Transverse colon (tissue), 4 donors: Measurements from ENCODE around the gene TAF5L.

Source experiments
- EP300 ChIP-seq: sonication (generic); formaldehyde crosslinking; IDR thresholded peaks from one replicate; pipeline ENCODE4 v1.6.1; 2017; ENCODE audit warnings: antibody characterized with exemption, low read depth
- POLR2A ChIP-seq: fragments of 450-650 bp; IDR thresholded peaks from one replicate; pipeline ENCODE4 v1.6.1; 2016; ENCODE audit warnings: antibody characterized with exemption, mild to moderate bottlenecking, moderate library complexity
- POLR2AphosphoS5 ChIP-seq, 3 donors: sonication (generic); formaldehyde crosslinking; IDR thresholded peaks; one replicate each; pipeline ENCODE4 v1.6.1; 2016; ENCODE audit warnings: antibody characterized with exemption in 3 of 3
- TF ChIP-seq, protein P1 (sequence below), 5 experiments: fragments of 200-600 bp in 3 of 5; fragments of 450-650 bp in 2 of 5; sonication (generic) in 3 of 5; IDR thresholded peaks; 1 replicate in 2 of 5; 2 replicates in 3 of 5; pipeline ENCODE4 v1.5.1; 2016 to 2017; ENCODE audit warnings: antibody characterized with exemption in 5 of 5, inconsistent platforms in 3 of 5, mild to moderate bottlenecking in 2 of 5, moderate library complexity in 1 of 5

DNA sequence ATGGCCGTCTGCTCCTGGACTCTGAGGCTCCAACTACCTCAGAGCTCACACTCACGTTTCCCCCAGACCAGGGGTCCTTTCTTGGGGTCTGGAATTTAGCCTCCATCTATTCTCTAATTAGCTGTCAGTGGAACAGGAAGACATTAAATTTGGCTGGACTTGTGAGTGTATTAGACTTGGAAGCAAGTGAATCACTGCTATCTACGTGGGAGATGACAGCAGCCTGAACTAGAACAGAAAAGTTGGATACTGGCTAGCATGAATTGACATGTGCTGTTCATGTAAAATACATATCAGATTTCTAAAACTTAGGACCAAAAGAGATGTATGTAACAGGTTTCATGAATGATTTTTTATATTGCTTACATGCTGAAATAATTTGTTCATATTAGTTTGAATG is 28.0 kb downstream of the TAF5L start:
- TF ChIP-seq POLR2A (no peak), POLR2AphosphoS5 (IDR thresholded peaks at IDR 0.05) (no peak), EP300 (no peak)
- TF ChIP-seq, protein P1, sequence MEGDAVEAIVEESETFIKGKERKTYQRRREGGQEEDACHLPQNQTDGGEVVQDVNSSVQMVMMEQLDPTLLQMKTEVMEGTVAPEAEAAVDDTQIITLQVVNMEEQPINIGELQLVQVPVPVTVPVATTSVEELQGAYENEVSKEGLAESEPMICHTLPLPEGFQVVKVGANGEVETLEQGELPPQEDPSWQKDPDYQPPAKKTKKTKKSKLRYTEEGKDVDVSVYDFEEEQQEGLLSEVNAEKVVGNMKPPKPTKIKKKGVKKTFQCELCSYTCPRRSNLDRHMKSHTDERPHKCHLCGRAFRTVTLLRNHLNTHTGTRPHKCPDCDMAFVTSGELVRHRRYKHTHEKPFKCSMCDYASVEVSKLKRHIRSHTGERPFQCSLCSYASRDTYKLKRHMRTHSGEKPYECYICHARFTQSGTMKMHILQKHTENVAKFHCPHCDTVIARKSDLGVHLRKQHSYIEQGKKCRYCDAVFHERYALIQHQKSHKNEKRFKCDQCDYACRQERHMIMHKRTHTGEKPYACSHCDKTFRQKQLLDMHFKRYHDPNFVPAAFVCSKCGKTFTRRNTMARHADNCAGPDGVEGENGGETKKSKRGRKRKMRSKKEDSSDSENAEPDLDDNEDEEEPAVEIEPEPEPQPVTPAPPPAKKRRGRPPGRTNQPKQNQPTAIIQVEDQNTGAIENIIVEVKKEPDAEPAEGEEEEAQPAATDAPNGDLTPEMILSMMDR (IDR thresholded peaks at IDR 0.05) = no peak
